Activated T-cell treated with anti-CD3 and anti-CD28 coated beads, Interleukin-2, amount 50 U/mL, for 4 hours (primary cell): ENCODE results near the gene P4HA1. TPM values are rescaled to one million over a fixed set of nuclear protein-coding genes. Genes with fewer than 3 reads are reported as not detected.
"Not testable (repeated sequence)": the region's sequence is repeated elsewhere in the genome, so short reads cannot be mapped to it uniquely, and the experiment has no call there.

Source experiments
- ATAC-seq, 2 donors: fragments of 200-7000 bp; cut with Tn5 transposase; one replicate each; pipeline ENCODE4 v1.10.0; 2021
- DNase-seq: peaks from one replicate; pipeline ENCODE4 v3.0.0-alpha.2; 2020
- H3K27me3 Mint-ChIP-seq: one replicate; pipeline ENCODE4 v1.8.0; 2021; ENCODE audit warnings: low read depth, mixed read lengths
- H3K36me3 Mint-ChIP-seq: one replicate; pipeline ENCODE4 v1.8.0; 2022; ENCODE audit warnings: mixed read lengths; ENCODE audit not compliant: insufficient read depth
- H3K4me1 Mint-ChIP-seq: one replicate; pipeline ENCODE4 v1.8.0; 2021; ENCODE audit warnings: low read depth, mixed read lengths
- H3K4me3 Mint-ChIP-seq: one replicate; pipeline ENCODE4 v1.8.0; 2021; ENCODE audit warnings: mild to moderate bottlenecking, moderate library complexity, mixed read lengths
- H3K9me3 Mint-ChIP-seq: one replicate; pipeline ENCODE4 v1.8.0; 2021; ENCODE audit warnings: mixed read lengths
- total RNA-seq, 3 donors: library from RNA; stranded (reverse); gene quantifications; one replicate each; pipeline ENCODE4 v1.2.1, GENCODE V29; 2021

The P4HA1 gene
- total RNA-seq, 3 donors from 2014 or later = 19.8 to 23.8 (median 21.5) TPM

GRCh38 chr10:73110345-73110849 is 13.7 kb upstream of the P4HA1 start, which contains the start of gene NUDT13:
NUDT13 (plus strand) TSS chr10:73110455; CDS start chr10:73114366, 3,911 bp downstream.
- no peaks in the 10 kb centered on the region for H3K27me3 Mint-ChIP-seq
- H3K4me1 Mint-ChIP-seq = peaks cover 12% of the 10 kb centered on the region
- no peaks in the 10 kb centered on the region for H3K9me3 Mint-ChIP-seq
- peak; percentile 93 to 94 for ATAC-seq
- peak; percentile 23 for DNase-seq
- H3K36me3 Mint-ChIP-seq = peaks cover 13% of the 10 kb centered on the region
- H3K4me3 Mint-ChIP-seq = peak within 1 kb of the TSS; percentile 87

GRCh38 chr10:73109248-73109652 is 12.6 kb upstream of the P4HA1 start:
- H3K4me3 Mint-ChIP-seq, H3K9me3 Mint-ChIP-seq, H3K27me3 Mint-ChIP-seq, DNase-seq, ATAC-seq: not testable (repeated sequence)
- Mint-ChIP-seq H3K4me1 (peaks cover 12% of the 10 kb centered on the region), H3K36me3 (peaks cover 13% of the 10 kb centered on the region)

GRCh38 chr10:73106301-73106700 is 9.6 kb upstream of the P4HA1 start:
- Mint-ChIP-seq H3K36me3 (peaks cover 15% of the 10 kb centered on the region), H3K4me3 (no peak overlapping the region), H3K4me1 (peaks cover 9% of the 10 kb centered on the region), H3K27me3 (no peaks in the 10 kb centered on the region), H3K9me3 (no peaks in the 10 kb centered on the region)
- ATAC-seq (no peak), DNase-seq (no peak)

- no peak overlapping the region for H3K4me3 Mint-ChIP-seq
- no peaks in the 10 kb centered on the region for H3K27me3 Mint-ChIP-seq
- H3K4me1 Mint-ChIP-seq = peaks cover 25% of the 10 kb centered on the region
- H3K36me3 Mint-ChIP-seq = peaks cover 3% of the 10 kb centered on the region
- no peaks in the 10 kb centered on the region for H3K9me3 Mint-ChIP-seq
- ATAC-seq = no peak
- DNase-seq = no peak
These were observed 2.5 kb upstream of the P4HA1 start for GRCh38 chr10:73099141-73099540.

- Mint-ChIP-seq H3K36me3 (peaks cover 3% of the 10 kb centered on the region), H3K4me3 (peak overlapping the region; percentile 96), H3K4me1 (peaks cover 32% of the 10 kb centered on the region), H3K9me3 (no peaks in the 10 kb centered on the region), H3K27me3 (no peaks in the 10 kb centered on the region)
- no peak for ATAC-seq
- DNase-seq = no peak
These were observed 622 bp upstream of the P4HA1 start for GRCh38 chr10:73097305-73097670.

GRCh38 chr10:73096041-73096448 is 621 bp downstream of the P4HA1 start:
- Mint-ChIP-seq H3K27me3 (no peaks in the 10 kb centered on the region), H3K4me1 (peaks cover 37% of the 10 kb centered on the region), H3K4me3 (peak overlapping the region; percentile 96), H3K9me3 (no peaks in the 10 kb centered on the region), H3K36me3 (no peaks in the 10 kb centered on the region)
- DNase-seq = peak; percentile 63
- ATAC-seq = peak; percentile 47 to 58

- H3K27me3 Mint-ChIP-seq = no peaks in the 10 kb centered on the region
- DNase-seq (peak; percentile 10), ATAC-seq (no peak)
- H3K4me1 Mint-ChIP-seq = peaks cover 37% of the 10 kb centered on the region
- H3K36me3 Mint-ChIP-seq = no peaks in the 10 kb centered on the region
- H3K4me3 Mint-ChIP-seq = peak overlapping the region; percentile 96
- no peaks in the 10 kb centered on the region for H3K9me3 Mint-ChIP-seq
These were observed 1.1 kb downstream of the P4HA1 start for GRCh38 chr10:73095481-73096021.

GRCh38 chr10:73094986-73095480 is 1.6 kb downstream of the P4HA1 start:
- H3K36me3 Mint-ChIP-seq = no peaks in the 10 kb centered on the region
- peaks cover 37% of the 10 kb centered on the region for H3K4me1 Mint-ChIP-seq
- H3K9me3 Mint-ChIP-seq = no peaks in the 10 kb centered on the region
- DNase-seq (no peak), ATAC-seq (no peak)
- peak overlapping the region; percentile 96 for H3K4me3 Mint-ChIP-seq
- no peaks in the 10 kb centered on the region for H3K27me3 Mint-ChIP-seq

GRCh38 chr10:73093922-73094850 is 2.5 kb downstream of the P4HA1 start:
- peaks cover 37% of the 10 kb centered on the region for H3K4me1 Mint-ChIP-seq
- no peak for DNase-seq
- H3K4me3 Mint-ChIP-seq = peak overlapping the region; percentile 96
- H3K9me3 Mint-ChIP-seq = no peaks in the 10 kb centered on the region
- ATAC-seq = no peak
- no peaks in the 10 kb centered on the region for H3K27me3 Mint-ChIP-seq
- no peaks in the 10 kb centered on the region for H3K36me3 Mint-ChIP-seq

- Mint-ChIP-seq H3K4me1 (peaks cover 38% of the 10 kb centered on the region), H3K27me3 (no peaks in the 10 kb centered on the region), H3K36me3 (no peaks in the 10 kb centered on the region), H3K9me3 (no peaks in the 10 kb centered on the region), H3K4me3 (no peak overlapping the region)
- no peak for DNase-seq
- ATAC-seq = no peak
These were observed 3.8 kb downstream of the P4HA1 start for GRCh38 chr10:73092830-73093229.

- H3K4me1 Mint-ChIP-seq = peaks cover 8% of the 10 kb centered on the region
- H3K9me3 Mint-ChIP-seq = no peaks in the 10 kb centered on the region
- no peaks in the 10 kb centered on the region for H3K27me3 Mint-ChIP-seq
- DNase-seq (no peak), ATAC-seq (no peak)
- no peak overlapping the region for H3K4me3 Mint-ChIP-seq
- no peaks in the 10 kb centered on the region for H3K36me3 Mint-ChIP-seq
These were observed 8.4 kb downstream of the P4HA1 start for GRCh38 chr10:73088304-73088703.

GRCh38 chr10:73086816-73087215 is 9.8 kb downstream of the P4HA1 start:
- Mint-ChIP-seq H3K4me1 (peaks cover 5% of the 10 kb centered on the region), H3K4me3 (no peak overlapping the region), H3K9me3 (no peaks in the 10 kb centered on the region), H3K27me3 (no peaks in the 10 kb centered on the region), H3K36me3 (no peaks in the 10 kb centered on the region)
- no peak for ATAC-seq
- DNase-seq = no peak

GRCh38 chr10:73084209-73084608 is 12.5 kb downstream of the P4HA1 start:
- Mint-ChIP-seq H3K36me3 (no peaks in the 10 kb centered on the region), H3K27me3 (no peaks in the 10 kb centered on the region)

GRCh38 chr10:73083221-73083620 is 13.4 kb downstream of the P4HA1 start:
- no peaks in the 10 kb centered on the region for H3K4me1 Mint-ChIP-seq
- no peak for ATAC-seq
- H3K27me3 Mint-ChIP-seq = no peaks in the 10 kb centered on the region
- no peaks in the 10 kb centered on the region for H3K36me3 Mint-ChIP-seq
- no peaks in the 10 kb centered on the region for H3K9me3 Mint-ChIP-seq
- H3K4me3 Mint-ChIP-seq = no peak overlapping the region
- DNase-seq = no peak

More at GRCh38 chr10:73084209-73084608, 12.5 kb downstream of the P4HA1 start:
- ATAC-seq = no peak
- Mint-ChIP-seq H3K9me3 (no peaks in the 10 kb centered on the region), H3K4me1 (peaks cover 2% of the 10 kb centered on the region), H3K4me3 (no peak overlapping the region)
- DNase-seq = no peak
